ENCODE results near the gene HSPD1. TPM values are rescaled to one million over a fixed set of nuclear protein-coding genes. Genes with fewer than 3 reads are reported as not detected.

HSPD1 gene
- total and polyA plus RNA-seq, 2 of the 13 experiments (the other 11 are each of a cell fraction or from before 2014, with no cell fraction given): 685 to 2,610 TPM

DNA sequence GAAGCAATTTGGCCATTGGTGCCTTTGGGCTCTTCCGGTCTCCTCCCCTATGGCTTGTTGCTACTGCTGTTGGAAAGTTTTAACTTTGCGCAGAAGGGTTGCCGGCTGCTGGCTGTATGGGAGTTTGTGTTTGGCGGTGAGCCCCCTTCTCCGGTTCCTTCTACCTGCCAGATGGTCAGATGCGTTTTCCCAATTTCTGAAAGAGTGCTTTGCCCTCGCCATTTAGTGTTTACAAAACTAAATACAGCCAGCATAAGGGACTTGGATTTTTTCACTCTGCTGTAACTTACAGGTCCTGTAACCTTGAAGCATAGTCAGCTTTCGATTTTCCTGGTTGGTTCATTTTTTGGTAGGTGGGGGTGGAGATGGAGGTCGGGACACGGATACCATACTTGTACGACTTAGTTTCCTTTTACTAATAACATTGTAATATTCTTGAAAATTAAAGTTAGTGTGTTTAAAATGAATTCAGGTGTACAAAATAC is 45.7 kb downstream of the HSPD1 start (continued):
- no peak for TF ChIP-seq NFIB (CRISPR knock-in tag; IDR thresholded peaks at IDR 0.05; ENCODE audit: borderline replicate concordance)
- peak; percentile 54 for TF ChIP-seq TBL1XR1 (IDR thresholded peaks at IDR 0.05; ENCODE audit: borderline replicate concordance, low read length, partially characterized antibody)
- no peak for TF ChIP-seq RBAK (CRISPR knock-in tag; IDR thresholded peaks at IDR 0.05)
- TF ChIP-seq NFATC3 (CRISPR knock-in tag; IDR thresholded peaks at IDR 0.05): no peak
- no peak for TF ChIP-seq NFKB2 (CRISPR knock-in tag; IDR thresholded peaks at IDR 0.05; ENCODE audit: borderline replicate concordance)
- TF ChIP-seq ZMYM2 (CRISPR knock-in tag; IDR thresholded peaks at IDR 0.05): no peak
- TF ChIP-seq TERF1 (CRISPR knock-in tag; IDR thresholded peaks at IDR 0.05): no peak
- TF ChIP-seq ZNF737 (CRISPR knock-in tag; IDR thresholded peaks at IDR 0.05; ENCODE audit: borderline replicate concordance): no peak
- no peak for TF ChIP-seq SMAD1 (CRISPR knock-in tag; IDR thresholded peaks at IDR 0.05; ENCODE audit: borderline replicate concordance, low read depth)
- TF ChIP-seq, protein P1, sequence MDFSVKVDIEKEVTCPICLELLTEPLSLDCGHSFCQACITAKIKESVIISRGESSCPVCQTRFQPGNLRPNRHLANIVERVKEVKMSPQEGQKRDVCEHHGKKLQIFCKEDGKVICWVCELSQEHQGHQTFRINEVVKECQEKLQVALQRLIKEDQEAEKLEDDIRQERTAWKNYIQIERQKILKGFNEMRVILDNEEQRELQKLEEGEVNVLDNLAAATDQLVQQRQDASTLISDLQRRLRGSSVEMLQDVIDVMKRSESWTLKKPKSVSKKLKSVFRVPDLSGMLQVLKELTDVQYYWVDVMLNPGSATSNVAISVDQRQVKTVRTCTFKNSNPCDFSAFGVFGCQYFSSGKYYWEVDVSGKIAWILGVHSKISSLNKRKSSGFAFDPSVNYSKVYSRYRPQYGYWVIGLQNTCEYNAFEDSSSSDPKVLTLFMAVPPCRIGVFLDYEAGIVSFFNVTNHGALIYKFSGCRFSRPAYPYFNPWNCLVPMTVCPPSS (IDR thresholded peaks at IDR 0.05): no peak
- TF ChIP-seq ELF4 (CRISPR knock-in tag; IDR thresholded peaks at IDR 0.05; ENCODE audit: borderline replicate concordance): no peak; the same call in 1 of the 2 replicates
- no peak for TF ChIP-seq NR2F6 (IDR thresholded peaks at IDR 0.05)
- TF ChIP-seq NR2F6 (CRISPR knock-in tag; IDR thresholded peaks at IDR 0.05): peak; percentile 17; the same call in 1 of the 2 replicates
- TF ChIP-seq ZNF747 (CRISPR knock-in tag; IDR thresholded peaks at IDR 0.05; ENCODE audit: borderline replicate concordance): peak; percentile 88
- no peak; the same call in 1 of the 2 replicates for TF ChIP-seq ZNF430 (CRISPR knock-in tag; IDR thresholded peaks at IDR 0.05)
- no peak for TF ChIP-seq ZNF598 (CRISPR knock-in tag; IDR thresholded peaks at IDR 0.05; ENCODE audit: borderline replicate concordance)
- TF ChIP-seq ZNF331 (CRISPR knock-in tag; IDR thresholded peaks at IDR 0.05): no peak
- TF ChIP-seq ZNF24 (IDR thresholded peaks at IDR 0.05): no peak
- TF ChIP-seq CENPT (CRISPR knock-in tag; IDR thresholded peaks at IDR 0.05; ENCODE audit: low read depth): no peak
- TF ChIP-seq HMG20B (CRISPR knock-in tag; conservative IDR thresholded peaks at IDR 0.05): no peak
- no peak for TF ChIP-seq ZSCAN9 (CRISPR knock-in tag; IDR thresholded peaks at IDR 0.05; ENCODE audit: borderline replicate concordance)
- no peak for TF ChIP-seq ZFP62 (CRISPR knock-in tag; IDR thresholded peaks at IDR 0.05)
- TF ChIP-seq, protein P2, sequence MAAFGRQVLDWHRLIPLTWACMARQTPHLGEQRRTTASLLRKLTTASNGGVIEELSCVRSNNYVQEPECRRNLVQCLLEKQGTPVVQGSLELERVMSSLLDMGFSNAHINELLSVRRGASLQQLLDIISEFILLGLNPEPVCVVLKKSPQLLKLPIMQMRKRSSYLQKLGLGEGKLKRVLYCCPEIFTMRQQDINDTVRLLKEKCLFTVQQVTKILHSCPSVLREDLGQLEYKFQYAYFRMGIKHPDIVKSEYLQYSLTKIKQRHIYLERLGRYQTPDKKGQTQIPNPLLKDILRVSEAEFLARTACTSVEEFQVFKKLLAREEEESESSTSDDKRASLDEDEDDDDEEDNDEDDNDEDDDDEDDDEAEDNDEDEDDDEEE (CRISPR knock-in tag; IDR thresholded peaks at IDR 0.05): no peak
- TF ChIP-seq ZNF563 (CRISPR knock-in tag; IDR thresholded peaks at IDR 0.05): no peak
- TF ChIP-seq ZNF446 (CRISPR knock-in tag; IDR thresholded peaks at IDR 0.05): no peak
- no peak for TF ChIP-seq NCOA2 (CRISPR knock-in tag; IDR thresholded peaks at IDR 0.05)
- TF ChIP-seq, protein P3, sequence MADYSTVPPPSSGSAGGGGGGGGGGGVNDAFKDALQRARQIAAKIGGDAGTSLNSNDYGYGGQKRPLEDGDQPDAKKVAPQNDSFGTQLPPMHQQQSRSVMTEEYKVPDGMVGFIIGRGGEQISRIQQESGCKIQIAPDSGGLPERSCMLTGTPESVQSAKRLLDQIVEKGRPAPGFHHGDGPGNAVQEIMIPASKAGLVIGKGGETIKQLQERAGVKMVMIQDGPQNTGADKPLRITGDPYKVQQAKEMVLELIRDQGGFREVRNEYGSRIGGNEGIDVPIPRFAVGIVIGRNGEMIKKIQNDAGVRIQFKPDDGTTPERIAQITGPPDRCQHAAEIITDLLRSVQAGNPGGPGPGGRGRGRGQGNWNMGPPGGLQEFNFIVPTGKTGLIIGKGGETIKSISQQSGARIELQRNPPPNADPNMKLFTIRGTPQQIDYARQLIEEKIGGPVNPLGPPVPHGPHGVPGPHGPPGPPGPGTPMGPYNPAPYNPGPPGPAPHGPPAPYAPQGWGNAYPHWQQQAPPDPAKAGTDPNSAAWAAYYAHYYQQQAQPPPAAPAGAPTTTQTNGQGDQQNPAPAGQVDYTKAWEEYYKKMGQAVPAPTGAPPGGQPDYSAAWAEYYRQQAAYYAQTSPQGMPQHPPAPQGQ (CRISPR knock-in tag; IDR thresholded peaks at IDR 0.05; ENCODE audit: borderline replicate concordance): no peak
- TF ChIP-seq SNAI1 (CRISPR knock-in tag; IDR thresholded peaks at IDR 0.05; ENCODE audit: borderline replicate concordance): peak; percentile 64; the same call in 1 of the 2 replicates
- TF ChIP-seq FLYWCH1 (CRISPR knock-in tag; IDR thresholded peaks at IDR 0.05): no peak
